NCI-H1930 (cell line): ENCODE data around the gene ACOT7.

Experiments
- DNase-seq, 2 experiments: peaks; one replicate each; lab custom pipeline; 2025; lab: John Stamatoyannopoulos, UW

The ACOT7 gene

DNA sequence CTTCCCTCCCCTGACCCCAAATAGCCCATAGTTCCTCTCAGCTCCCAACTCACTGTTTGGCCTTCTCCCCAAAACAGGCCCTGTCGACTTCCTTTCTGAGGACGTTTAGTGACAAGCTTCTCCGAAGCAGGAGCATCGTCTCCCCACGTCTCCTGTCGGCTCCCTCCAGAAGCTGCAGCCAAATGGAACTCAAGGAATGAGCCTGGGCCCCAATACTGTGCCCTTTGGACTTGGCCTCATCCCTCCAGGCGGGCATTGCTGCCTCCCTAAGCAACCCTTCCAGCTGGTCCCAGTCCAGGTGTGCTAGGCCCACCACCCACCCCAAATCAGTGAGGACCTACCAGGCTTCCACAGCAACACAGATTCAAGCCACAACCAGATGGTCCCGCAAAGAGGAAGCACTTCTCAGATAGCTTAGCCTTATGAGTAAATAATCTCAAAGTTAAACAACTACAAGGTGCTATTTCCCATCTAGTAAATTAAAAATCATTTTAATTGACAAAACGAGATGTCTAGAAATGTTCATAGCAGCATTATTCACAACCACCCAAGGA is 33.0 kb downstream of the ACOT7 start:
- no peak for DNase-seq

DNA sequence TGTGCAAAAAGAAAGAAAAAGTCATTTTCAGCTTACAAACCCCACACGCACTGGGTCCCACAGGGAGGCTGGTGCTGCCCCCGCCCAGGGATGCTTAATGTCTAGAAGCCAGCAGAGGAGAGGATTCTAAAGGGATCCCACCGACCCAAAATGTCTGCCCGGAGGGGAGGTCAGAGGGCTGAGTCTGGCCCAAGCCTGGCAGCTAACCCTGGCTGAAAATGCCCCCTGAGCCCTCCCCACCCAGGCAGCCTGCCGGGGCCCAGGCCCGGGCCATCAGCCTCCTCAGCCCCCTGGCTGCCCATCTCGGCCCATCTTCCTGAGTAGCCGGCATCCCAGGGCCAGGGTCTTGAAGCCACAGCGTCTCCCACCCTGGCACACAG is 33.5 kb downstream of the ACOT7 start:
- no peak for DNase-seq

DNA sequence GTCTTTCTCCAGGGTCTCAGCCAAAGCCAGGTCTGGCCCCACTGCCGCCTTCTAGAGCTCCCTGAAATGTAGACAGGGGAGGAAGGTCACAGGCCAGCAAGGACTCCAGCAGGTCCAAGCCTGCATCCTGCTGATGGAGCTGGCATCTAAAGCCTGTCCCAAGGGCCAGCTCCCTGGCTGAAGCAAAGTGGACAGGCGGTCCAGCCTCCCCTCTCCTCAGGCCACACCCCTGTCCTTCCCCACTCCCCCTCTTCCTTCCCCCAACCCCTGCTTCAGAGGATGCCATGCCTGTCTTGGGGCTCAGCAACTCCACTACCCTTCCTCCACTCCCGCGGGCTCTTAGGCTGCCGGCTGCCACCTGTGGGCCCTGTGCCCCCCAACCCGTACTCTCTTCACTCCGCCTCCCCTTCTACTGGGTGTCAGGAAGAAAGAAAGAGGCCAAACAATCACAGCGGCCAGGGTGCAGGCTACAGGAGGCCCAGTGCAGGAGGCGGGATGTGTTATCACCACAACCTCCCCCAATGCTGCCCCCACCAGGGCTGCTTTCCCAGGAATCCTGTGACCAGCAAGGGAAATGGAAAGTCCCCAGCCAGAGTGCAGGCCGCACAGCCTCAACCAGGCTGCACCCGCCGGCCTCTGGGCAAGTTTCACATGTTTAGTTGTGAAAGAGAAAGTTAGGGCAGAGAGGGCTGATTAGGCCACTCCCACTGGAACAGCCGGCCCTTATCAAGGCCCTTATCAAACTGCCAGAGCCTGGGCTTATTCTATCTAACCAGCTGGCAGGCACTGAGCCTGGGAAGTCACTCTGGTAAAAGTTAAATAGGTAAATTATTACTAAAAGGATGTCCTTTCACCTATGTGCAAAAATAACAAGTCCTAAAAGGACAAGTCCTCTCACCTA is 34.1 kb downstream of the ACOT7 start:
- no peak for DNase-seq

DNA sequence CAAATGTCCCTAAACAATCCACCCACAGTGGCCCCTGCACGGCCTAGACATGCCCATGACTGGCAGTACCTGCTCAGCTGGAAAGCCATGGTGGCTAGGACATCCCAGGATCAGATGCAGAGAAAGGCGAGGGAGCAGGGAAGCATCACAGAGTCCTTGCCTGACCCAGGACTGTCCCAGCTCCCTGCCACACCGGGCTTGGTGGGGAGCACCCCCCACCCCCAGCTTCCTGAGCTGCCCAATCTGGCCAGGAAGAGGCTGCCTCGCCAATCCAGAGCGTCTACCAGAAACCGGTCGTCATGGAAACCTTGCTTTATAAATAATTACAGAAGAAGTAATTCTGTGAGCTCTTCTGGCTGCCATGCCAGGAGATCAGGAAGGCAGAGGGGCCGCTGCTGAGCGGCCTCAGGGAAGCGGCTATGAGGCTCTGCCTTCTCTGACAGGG is 34.8 kb downstream of the ACOT7 start:
- no peak for DNase-seq

DNA sequence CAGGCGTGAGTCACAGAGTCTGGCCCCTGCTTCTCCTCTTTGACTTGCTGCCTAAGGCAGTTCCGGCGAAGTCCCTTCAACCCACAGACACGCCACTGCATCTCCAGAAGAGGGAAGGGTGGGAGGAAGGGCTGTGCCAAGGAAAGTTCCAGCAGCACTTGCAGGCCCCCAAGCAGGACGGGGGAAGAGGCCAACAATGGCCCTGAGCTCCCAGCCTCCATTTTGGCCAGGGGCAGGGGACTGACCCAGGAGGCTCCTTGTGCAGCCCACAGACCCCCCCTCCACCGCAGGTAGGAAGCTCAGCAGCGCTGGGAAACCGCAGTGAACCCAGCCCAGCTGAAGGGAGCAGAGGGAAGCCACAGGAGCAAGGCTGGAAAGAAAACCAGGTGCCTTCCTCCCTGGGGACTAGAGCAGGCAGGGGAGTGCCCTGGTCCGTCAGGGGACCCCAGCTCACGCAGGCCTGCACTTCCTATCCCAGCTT is 35.4 kb downstream of the ACOT7 start:
- DNase-seq: no peak

DNA sequence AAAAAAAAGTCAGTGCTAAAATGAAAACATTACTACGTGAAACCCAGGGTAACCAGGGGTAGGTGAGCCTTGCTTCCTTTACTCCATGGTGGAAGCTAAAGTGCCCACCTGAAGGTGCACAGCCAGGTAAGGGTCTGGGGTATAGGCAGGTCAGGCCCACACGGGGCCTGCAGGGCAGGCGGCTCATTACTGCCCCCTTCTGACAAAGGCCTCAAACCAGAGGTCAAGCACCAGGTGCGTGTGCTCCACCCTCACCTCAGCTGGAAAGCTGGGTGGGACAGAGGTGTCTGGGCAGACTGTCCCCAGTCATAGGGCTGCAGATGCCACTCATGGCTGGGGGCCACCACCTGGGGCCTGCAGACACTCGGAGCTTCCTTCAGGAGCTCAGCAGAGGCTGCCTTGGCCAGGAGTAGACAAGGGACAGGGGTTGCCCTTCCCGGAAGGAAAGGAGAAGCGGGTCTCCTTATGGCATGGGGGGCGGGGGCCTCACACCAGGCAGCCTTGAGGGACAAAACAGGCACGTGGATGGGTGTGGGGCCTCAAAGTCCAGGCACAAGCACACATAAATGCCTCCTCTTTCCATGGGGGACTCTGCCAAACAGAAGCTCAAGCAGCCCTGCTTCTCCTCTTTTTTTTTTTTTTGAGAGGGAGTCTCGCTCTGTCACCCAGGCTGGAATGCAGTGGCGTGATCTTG is 36.2 kb downstream of the ACOT7 start:
- no peak for DNase-seq

DNA sequence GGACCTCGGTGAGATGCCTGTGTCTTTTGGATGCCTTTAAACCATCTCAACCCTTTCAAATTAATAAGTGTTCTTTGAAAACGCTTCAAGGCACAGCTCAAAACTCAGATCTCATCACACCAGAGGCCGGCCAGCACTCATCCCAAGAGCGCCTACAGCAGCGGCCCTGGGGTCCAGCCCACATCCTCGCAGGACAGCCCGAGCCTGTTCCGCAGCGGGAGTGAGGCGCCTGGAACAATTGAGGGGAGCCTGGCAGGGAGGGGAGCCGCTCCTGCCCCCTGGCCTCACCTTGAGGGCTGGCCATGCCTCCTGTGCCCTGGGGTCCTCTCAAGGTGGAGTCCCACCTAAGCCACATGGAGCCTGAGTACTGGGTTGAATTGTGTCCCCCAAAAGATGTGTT is 37.9 kb downstream of the ACOT7 start:
- DNase-seq: no peak

DNA sequence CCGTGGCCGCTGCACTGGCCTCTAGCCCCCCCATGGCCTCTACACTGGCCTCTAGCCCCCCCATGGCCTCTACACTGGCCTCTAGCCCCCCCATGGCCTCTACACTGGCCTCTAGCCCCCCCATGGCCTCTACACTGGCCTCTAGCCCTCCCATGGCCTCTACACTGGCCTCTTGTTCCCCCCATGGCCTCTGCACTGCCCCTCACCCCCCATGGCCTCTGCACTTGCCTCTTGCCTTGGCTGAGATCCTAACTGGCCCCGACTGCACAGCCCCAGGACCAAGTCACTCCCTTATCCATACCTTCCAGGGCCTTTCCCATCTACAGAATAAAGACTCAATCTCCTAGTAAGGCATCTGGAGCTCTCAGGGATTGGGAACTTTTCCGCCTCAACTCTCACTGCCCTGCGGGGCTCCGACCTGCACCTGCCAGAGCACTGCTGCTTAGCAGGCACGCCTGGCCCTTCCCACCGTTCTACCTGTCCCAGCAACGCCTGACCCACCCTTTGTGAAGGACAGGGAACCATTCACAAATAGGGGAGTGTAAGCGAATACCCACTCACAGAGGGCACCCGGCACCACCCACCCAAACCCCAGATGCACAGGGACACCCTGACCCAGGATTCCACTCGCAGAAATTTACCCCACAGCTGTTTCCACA is 38.8 kb downstream of the ACOT7 start:
- DNase-seq: no peak

DNA sequence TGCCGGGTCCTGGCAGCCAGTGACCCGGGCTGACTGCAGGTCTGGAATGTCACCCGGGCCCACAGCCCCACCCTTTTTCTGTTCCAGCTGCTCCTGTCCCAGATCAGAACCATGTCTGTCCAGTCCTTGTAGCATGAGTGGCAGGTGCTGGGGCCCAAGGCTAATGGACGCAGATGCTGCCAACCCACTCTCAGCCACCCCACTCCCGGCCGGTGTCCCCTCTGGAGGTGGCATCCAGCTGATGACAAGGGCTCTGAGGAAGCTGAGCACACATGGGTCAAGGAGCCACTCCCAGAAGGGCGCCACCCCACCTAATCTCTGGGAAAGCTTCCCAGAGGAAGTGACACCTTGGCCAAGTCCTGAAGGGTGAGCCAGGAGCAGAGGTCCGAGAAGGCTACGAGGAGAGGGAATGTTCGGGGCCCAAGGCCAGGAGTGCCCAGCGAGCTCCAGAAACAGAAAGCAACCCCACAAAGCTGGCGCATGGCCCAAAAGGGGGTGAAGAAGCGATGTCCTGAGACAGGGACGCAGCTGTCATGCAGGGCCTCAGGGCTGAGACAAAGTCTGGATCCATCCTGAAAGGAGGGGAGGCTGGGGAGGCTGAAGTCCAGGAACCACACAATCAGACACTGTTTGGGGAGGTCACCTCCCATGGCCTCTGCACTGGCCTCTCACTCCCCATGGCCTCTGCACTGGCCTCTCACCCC is 39.5 kb downstream of the ACOT7 start:
- DNase-seq: no peak

DNA sequence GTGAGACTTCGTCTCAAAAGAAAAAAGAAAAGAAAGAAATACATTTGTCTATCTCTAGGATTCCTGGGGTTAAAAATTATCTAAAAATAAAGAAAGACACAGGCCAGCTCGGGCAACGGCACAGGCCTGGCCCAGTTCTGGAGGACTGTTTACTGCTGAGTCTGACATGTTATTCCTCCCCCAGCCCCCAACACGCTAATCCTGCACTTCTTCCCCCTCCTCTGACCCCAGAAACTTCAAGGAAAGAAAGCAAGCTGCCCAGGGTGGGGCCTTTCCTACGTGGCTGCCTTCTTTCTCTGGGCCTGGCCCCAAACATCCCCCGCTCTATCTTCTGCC is 40.0 kb downstream of the ACOT7 start:
- DNase-seq: no peak

DNA sequence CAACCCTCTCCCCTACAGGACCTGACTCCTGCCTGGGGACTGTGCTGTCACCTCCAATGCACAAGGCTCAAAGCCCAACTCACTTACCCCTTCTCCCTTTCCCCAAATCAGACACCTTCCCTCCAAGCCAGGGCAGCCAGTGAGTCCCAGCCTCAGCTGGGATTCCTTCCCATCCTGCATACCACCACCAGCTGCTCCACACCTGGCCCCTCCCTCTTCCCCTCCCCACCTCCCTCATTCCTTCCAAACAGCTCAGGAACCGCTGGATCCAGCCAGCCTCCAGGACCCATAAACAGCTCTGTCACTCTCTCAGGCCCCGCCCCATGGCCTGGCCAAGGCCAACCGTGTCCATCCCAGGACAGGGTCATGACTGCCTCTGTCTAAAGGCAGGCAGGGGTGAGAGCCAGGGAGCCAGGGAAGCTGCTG is 41.4 kb downstream of the ACOT7 start:
- DNase-seq: no peak

DNA sequence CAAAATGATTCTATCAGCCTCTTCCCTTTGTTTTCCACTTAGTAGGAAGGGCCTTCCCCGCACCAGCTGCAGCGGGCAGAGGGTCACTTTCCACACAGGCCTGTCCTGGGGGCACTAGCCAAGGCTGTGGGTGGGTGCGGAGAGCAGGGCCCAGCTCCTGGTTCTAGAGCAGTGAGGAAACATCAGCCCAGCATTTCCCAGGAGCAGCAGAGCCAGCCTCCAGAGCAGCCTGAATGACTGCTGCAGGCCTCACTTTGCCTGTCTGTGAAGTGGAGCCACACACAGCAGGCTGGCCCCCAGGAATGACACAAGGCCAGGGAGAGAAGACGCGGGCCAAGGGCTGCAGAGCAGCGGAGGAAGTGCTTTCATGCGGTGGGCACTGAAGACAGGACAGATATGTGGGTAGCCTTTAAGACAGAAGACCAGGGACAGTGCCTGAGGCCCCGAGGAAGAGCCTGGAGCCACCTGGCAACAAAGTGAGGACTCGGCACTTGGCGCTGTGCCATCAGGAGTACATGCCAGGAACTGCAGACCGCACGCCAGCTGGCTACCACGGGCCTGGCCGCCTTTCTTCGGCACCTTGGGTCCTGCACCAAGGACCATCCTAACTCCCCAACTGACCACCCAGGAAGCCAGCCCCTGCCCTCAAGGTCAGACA is 42.0 kb downstream of the ACOT7 start:
- DNase-seq: no peak

DNA sequence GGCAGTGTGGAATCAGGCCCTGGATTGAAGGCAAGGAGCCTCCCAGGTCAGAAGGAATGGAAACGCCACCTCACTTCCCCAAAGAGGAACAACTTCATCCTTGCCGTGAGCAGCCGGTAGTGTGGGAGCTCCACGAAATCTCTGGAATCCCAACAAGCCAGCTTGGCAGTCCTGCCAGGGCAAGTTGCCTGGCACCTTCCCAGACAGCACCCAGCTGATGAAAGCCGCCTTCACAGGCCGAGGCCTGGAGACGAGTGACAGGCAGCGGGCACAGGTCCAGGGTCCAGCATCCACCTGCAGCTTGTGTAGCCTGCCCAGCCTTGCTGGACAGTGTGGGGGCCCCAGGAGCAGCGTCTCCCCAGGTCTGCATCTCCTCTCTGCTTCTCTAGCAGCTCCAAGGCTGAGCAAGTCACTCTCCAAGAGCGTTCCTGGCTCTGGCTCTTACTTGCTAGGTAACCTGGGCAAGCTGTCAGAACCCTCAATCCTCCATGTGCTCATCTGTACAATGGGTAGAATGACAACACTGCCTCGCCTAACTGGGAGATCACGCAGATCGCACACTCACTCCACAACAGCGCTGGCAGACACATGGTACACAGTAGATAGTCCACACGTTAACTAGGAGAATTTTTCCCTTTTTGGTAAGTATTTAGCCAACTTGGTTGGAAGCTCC is 43.0 kb downstream of the ACOT7 start:
- no peak for DNase-seq

DNA sequence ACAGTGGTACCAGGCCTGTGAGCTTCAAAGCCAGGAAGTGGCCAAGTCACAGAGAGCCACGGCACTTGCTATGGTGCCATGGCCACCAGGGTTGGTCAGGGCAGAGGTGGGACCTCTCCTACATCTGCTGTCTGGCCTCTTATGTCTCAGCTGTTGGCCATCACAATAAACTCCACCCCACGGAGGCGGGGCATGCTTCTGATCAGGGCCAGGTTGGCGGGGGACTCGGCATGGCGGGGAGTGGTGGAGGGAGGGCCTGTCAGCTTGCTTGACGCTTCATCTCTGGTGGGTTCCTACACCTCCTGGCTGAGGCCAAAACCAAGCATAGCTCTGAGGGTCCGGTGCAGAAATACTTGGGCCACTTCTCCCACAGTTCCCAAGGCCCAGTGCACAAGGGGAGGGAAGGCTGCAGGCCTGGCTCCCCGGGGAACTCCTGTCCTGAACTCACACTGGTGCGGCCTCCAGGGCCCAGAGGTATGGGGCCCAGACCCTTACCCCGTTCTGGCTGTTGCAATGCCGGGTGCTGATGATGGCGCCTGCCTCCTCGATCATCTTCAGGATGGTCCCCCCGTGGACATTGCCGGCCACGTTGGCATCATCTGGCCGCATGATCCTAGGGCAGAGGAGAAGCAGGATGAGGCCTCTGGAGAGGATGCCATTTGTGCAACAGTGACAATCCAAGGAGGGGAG is 44.2 kb downstream of the ACOT7 start:
- no peak for DNase-seq

DNA sequence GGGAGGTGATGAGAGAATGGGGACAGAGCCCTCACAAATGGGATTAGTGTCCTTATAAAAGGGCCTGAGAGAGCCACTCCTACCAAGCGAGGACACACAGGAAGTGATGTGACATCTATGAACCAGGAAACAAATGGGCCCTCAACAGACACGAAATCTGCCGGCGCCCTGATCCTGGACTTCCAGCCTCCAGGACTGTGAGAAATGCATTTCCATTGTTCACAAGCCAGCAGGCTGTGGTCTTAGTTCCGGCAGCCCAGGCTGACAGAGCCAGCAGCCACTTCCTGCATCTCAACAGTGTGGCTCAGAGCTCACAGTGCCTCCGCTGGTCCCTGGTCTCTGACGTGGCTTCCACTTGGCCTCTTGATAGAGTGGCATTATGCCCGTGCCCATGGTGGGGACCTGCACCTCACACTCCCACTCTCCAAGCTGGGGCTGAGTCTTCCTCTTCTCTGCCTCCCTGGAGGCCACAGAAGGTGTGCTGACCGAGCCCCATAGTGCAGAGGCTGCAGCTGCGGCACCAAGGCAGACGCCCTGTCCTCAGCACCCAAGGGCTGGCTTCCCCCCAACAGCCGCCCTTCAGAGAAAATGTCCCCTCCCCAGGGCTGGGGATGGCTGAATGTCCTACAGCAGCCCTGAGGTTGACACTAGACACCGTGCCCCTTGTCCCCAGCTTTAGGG is 44.9 kb downstream of the ACOT7 start:
- no peak for DNase-seq

DNA sequence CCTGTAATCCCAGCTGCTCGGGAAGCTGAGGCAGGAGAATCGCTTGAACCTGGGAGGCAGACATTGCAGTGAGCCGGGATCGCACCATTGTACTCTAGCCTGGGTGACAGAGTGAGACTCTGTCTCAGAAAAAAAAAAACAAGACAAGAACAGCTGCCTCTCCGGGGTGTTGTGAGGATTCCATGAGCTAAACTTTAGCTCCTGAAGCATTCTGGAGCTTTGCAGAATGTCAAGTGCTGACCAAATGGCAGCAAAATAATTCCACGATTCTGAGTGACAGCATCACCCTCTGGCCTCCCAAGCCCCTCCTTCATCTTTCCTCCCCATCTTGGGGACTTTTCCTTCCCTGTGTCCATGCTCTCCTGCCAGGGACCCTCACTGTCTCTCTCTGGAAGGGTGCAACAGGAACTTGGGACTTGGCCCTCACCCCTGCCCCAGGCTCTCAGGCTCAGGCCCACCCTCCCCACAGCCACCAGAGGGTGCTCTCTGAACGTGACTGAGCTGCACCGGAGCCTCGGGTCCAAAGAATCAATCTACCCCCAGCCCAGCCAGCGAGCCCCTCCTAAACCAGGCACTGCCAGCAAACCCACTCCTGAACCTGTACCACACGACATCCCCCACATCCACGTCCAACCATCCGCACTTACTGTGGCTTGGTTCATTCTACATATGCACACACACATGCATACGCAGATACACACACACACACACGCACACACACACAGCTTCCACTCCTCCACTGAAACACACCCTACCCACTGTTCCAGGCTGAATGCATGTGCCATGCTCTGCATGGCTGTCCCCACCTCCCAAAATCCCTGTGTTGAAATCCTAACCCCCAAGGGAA is 45.7 kb downstream of the ACOT7 start:
- peak in 1 of 2 experiments; percentile 5 for DNase-seq

DNA sequence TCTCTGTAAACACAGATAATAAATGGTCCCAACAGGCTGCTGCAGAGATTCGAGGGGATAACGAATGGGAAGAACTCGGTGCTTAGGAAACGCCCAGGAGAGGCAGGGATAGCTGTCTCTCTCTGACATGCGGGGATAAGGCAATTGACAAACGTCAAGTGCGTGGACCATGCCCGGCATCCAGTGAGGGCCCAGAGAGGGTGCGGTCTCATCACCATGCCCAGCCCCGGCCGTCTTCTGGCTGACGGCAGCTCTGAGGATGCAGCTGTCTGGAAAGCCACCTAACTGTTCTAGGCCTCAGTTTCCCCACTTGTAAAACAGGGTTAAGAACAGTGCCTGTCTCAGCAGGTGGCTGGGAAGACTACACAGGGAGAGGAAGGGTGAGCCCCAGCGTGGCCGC is 48.1 kb downstream of the ACOT7 start:
- DNase-seq: no peak

DNA sequence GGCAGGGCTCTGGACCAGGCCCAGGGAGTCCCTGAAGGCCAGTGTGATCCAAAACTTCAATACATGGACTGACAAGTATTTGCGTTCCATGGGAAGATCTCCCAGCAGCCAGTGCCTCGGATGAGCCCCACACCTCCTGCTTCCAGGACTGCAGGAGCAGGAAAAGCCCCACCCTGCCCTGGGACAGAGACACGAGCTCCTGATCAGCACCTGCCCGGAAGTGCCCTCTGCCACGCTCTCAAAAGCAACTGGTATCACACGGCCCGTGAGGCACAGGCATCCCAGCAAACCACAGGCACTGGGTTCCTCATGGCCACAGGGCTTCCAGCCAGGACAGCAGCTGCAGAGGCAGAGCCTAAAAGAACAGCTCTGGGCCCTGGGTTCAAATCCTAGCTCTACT is 48.6 kb downstream of the ACOT7 start:
- DNase-seq: no peak
